Superior temporal gyrus (tissue), 1 donor: ENCODE measurements around the gene TMEM236.
A peak's percentile ranks its signal among the peaks of the same experiment; 100 is the strongest.

ENCODE experiments used
- DNase-seq: peaks from one replicate; pipeline ENCODE4 v3.0.0-alpha.2; 2016; ENCODE audit errors: extremely low spot score

TMEM236 gene

DNA sequence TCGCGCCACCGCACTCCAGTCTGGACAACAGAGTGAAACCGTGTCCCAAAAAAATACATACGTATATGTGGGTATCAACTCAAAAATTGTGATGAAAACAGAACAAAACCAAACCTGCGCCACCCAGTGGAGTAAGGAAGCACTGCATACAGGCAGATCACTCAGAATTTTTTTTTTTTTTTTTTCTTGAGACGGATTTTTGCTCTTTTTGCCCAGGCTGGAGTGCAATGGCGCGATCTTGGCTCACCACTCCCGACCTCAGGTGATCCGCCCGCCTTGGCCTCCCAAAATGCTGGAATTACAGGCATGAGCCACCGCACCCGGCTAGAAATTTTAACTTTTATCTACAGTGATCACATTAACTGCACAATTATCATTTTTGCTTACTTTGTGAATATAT lies 9.1 kb upstream of the TMEM236 start:
- DNase-seq = peak; percentile 68

DNA sequence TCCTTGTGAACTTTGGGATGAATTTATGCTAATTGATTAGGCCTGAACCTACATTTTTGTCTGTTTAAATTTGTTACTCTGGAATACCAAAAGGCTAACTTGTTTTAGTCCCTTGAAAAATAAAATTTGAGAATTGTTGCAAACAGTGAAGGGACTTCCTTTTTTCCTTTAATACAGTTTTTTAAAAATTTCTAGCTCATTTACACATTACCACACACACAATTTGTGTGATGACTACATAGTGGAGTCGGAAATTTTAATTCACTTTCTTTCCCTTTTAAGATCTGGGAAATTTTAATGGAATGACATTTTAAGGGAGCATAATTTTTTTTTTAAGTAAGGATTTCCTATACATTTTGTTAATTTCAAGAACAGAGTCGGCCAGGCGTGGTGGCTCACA lies 8.6 kb upstream of the TMEM236 start:
- no peak for DNase-seq

DNA sequence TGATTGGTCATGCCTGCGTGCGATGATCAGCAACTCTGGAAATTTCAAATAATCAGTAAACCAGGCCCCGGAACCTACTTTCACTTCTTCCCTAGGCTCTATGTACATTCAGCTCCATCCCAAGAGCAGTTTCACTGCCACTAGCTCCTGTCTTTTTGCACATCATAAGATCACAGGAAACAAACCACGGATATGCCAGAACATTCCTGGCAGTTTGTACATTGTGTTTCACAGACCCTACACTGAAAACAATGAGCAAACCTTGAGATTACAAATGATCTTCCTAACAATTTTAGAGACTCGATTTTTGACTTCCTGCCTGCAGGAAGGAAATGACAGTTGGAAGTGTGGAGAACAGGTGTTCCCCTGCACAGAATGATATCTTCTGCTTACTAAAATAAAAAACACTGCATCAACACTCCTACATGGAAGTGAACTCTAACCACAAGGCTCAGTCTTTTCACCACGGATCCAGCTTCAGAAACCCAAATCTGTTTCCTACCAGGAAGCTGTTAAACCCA lies 7.6 kb upstream of the TMEM236 start:
- no peak for DNase-seq

DNA sequence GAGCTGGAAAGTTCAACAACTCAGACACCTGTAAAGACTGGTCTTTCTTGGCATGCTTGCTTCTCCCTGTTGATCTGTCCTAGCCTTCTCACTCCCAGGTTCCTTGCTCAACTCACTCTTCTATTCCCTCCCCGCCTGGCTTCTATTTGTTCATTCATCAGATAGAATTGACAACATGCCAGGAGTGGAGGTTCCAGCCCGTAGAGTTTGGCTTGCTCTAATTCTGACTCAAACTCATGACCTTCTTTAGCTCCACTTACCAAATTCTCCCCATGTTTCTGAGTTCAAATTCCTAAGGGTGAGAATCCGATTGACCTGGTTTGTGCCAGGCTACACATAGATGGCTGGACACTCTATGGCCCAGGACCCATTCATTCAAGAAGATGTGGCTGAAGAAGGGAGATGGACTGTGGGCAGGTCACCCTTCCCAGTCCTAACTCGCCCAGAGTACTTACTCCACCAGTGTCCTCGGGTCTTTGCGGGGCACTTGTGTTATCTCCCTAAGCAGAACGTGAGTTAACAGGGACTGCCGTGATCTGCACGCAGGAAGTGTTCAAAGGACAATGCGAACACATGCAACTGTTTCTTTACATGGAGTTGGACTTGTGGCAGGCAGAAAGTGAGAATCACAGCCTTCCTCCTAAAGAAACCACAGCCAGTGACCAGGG lies 4.0 kb upstream of the TMEM236 start:
- DNase-seq = no peak

DNA sequence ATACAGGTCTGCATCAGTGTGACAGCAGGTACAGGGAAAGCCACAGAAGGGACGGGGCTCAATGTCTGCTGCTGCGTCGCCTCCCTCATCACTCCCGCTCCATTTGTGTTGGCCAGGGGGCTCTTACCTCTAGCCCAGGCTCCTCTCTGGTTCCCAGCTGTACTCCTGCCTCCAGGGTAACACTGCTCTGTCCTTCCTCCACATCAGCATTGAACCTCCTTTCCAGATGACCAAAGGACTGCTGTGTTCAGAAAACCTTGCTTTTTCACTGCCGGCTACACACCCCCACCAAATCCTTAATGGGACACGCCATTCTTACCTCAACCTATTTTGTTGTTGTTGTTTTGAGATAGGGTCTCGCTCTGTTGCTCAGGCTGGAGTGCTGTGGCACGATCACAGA lies 2.1 kb upstream of the TMEM236 start:
- DNase-seq = no peak

DNA sequence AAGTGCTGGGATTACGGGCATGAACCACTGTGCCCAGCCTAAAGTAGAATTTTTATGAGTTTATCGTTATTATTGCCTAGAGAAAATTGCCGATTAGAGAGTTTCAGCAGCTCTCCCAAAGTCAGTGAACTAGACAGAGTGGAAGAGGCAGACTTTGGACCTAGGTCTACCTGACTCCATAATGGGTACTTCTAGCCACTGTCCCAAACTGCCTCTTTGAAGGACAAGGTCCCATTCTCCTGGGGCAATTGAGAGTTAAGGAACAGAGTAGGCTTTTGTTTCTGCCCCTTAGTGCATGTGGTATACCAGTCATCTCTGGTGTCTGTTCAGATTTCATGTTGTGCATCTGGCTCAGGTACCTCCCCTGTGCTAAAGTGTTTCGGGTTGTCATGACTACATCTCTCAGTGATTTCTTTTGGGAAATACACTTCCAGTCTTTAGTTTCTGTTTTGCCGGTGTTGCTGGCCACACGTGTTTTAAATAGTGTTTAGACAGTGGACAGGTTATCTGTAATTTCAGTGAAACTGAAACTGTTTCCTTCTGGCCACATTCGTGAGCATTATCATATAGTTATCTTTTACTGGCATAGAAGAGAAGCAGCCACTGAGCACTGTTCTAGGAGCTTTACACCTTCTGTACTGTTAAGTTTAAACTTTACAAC lies 4.7 kb downstream of the TMEM236 start:
- no peak for DNase-seq

DNA sequence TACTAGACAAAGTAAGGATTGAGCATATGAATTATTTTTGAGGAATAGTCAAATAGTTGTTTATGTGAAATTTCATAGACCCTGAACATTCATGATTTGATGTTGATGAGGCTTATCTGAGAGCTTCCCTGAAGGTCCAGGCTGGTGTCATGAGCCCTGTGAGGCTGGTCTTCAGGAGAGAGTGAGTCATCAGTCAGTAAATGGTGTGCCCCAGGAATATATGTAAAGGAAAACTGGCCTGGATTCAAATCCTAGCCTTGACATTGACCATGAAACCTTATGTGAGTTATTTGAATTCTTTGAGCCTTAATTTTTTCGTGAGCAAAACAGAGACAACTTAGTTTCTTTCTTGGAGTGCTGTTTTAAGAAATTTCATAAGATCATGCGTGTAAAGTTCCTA lies 6.2 kb downstream of the TMEM236 start:
- DNase-seq = no peak

DNA sequence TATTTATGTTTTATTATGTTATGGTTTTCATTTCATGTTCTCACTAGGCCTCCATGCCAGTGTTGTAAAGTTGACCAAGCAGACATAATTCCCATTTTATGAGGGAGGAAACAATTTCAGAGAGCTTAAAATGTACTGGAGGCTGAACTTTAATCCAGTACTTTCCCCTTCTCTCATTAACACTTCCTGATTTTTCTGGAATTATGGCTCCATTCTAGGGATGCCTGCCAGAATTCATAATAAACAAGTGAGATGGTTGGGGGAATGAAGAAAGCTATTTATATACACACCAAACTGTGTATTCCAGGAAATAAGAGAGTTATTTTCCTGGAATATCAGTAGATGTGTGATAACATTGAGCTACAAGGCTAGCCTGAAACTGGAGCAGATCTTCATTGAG lies 6.9 kb downstream of the TMEM236 start:
- DNase-seq = no peak

DNA sequence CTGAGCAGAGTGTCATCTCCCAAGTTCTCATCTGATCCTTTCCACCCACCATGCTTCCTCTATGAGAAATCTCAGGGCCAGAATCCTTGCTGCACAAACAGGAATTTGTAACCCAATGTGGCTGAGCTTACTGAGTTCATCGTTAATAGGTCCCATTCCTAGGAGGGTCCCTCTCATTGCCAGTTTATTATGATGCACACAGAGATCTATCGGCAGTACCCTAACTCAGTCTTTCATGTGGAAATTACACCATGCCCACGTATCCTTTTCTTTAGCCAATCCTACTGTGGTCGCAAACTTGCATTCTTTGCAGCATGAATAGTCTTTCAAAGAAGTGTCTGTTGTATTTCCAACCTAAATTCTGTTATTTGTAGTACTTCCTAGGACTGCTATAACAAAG lies 12.1 kb downstream of the TMEM236 start:
- DNase-seq = no peak

DNA sequence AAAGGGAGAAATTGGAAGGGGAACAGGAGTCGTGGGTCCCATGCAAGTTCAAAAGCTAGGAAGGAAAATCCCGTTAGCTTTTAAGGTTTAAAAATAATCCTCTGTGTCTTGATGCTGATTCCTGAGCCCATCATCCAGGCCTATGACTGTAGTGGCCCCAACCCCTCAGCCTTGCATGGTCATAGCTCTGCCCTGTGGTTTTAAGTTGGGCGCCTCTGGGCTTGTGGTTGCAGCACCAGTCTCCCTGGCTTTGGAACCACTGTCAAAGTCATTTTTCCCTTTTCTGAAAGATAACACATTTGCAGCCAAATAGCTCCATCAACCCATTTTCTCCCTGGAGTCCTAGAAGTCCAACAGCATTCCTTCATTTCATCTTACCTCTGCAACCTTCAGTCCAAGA lies 13.6 kb downstream of the TMEM236 start:
- DNase-seq = no peak

DNA sequence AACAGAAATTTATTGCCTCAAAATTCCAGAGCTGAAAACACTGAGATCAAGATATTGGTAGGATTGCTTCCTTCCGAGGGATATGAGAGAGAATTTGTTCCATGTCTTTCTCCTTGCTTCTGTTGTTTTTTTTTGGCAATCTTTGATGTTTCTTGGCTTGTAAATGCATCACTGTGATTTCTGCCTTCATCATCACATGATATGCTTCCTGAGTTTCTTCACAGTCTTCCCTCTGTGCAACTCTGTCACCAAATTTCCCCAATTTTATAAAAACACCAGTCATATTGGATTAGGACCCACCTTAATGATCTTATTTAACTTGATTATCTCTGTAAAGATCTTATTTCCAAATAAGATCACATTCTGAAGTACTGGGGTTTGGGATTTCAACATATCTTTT lies 14.7 kb downstream of the TMEM236 start:
- no peak for DNase-seq

DNA sequence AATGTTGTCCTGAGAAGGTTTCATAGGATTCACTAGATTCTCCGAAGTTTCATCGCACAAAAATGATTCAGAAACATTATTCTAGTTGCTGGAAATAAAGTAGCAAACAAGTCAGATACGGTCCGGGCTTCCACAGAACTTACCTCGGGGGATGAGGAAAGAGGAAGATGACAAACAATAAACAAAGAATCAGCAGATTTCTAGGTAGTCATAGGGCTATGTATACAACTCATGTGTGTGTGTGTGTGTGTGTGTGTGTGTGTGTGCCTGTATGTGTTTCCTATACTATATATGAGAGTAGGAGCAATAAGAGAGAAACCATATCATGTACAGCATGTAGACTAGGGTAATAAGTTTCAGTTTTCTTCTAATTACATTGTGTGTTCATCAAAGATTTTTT lies 16.5 kb downstream of the TMEM236 start:
- DNase-seq = no peak

DNA sequence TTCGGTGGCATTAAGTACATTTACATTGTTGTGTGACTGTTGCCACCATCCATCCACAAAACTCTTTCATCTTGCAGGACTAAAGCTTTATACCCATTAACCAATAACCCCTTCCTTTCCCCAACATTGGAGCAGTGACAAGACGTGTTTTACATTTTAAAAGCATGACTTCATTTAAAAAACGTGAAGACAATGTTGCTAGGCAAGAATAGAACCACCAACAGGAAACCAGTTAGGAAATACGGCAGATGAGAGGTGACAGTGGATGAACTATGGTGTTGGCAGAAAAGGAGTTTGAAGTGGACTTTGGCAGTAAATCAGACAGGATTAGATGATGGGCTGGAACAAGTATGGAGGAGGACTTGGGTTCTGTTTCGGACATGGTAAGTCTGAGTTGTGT lies 17.0 kb downstream of the TMEM236 start:
- DNase-seq = no peak

DNA sequence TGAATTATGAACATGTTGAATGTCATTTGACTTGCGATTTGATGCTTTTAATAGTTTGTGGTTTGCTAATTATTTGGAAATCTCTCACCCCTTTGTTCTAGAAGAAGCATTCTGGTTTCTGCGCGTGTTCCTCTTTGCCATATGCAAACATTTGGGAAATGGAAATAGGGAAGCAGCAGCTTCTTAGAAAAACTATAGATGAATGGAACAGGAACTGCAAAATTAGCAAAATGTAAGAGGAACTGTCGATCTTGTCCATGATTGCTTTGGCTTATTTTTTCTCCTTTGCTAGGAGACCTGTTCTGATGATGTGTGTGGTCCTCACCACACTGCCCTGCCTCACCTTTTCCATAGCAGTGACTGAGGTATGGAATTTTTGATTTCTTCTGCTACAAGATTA lies 19.0 kb downstream of the TMEM236 start:
- DNase-seq = no peak

DNA sequence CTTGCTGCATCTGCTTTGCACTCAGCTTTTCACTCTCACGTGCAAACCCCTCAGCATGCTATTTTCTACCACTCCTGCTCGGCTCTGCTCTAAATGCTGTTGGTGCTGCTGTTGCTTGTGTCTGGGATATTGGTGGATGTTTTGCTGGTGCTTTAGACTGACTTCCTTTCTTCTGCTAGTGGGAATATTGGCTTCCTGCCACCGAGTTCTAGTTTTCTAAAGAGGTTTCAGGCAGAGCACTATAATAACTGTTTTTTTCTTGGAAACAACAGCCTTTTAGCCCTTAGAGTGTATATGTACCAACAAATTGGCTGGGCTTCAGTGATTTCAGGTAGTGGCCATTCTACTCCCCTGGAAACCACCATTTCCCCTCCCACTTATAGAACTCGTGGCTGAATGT lies 27.8 kb downstream of the TMEM236 start:
- DNase-seq = no peak

DNA sequence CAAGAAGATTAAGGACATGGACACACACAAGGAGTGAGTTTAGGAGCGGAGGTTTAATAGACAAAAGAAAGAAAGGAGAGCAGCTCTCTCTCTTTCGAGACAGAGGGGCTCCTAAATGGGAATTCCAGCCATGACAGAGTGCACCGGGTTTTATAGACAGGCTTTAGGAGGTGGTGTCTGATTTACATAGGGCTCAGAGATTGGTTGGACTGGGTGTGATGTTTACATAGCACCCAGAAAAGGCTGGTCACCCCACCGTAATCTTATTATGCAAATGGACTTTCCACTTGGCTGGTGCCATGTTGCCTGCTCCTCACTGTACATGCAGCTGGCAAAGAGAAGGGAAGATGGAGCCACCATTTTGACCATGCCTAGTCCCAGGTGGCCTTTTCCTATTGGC lies 28.7 kb downstream of the TMEM236 start:
- no peak for DNase-seq

DNA sequence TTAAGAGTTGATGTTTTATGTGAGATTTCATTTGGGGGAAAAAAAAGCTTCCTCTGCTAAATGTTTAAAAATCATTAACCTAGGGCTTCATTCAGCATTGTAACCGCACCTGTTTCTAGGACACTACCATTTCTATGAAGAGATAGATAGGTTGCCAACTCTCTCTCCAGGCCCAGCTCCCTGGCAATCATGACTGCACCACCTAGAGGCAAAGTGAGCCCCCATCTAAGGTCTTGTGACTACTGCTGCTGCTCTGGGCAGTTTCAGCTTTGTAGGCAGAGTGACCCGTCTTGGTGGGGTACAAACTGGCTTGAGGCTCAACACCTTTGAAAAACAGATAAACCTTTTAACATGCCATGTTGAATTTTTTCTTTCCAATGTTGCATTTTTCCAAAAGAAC lies 29.9 kb downstream of the TMEM236 start:
- DNase-seq = no peak

DNA sequence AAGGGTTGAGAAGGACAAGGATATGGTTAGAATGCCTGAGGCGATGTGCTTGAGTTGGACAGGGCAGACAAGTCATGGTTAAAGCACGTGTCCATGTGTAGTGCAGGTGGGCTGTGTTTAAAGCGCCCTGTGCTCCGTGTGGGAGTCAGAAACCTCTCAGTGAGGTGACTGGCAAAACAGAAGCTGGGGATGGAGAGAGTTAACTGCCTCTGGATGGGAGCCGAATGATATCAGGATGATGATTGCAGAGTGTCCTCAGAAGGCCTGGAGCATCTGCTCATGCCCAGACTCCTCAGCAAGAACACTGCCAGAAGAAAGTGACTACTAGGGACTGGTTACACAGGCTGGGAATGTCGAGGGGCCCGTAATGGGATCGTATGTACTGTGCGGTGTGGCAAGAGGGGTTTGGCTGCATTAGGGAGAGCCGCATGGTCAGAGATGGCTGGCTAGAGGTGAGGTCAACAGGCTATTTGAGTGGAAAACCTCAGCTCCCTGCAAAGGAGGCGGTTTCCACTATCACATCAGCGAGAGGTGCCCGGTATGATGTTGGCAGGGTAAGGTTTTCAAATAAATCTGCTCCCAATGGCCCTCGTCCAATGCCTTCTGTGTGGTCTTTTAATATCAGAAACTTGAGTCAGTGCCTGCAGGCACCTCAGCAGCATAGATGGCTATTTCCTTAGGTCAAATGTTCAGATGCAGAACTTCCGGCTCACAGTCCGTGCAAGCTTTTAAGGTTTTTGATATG lies 31.1 kb downstream of the TMEM236 start:
- DNase-seq = no peak

DNA sequence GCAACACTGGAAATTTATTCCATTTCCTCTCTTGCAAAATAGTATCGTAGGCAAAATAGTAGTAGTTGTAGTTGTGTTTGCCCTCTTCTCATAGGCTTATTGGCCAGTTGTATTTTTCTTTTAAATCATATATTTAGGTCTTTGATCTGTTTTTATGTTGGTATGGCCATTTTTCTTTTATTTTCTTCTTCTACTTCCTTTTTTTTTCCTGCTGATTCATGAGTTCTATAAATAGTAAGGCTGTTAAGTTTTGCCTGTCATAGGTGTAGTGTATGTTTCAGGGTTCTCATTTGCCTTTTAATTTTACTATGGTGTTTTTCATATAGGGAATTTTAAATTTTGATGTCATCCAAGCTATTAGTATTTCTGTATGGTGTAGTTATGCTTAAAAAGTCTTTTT lies 31.8 kb downstream of the TMEM236 start:
- DNase-seq = no peak

DNA sequence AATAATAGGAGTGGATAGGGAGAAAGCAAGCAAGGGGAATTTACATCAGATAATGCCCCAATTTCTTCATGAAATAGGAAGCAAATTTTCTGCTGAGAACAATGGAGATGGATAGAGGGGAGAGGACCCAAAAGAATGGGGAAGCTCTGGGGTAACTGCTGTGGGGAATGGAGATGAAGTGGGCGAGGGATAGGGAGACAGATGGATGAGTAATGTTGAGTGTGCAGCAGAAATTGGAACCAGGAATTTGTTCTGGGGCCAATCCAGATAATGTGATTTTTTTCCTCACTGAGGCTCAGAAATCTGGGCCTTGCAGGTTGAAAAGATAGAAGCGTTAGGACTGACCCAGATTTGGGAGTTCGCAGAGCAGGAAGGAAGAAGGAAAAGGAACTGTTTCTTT lies 32.7 kb downstream of the TMEM236 start:
- peak; percentile 39 for DNase-seq

DNA sequence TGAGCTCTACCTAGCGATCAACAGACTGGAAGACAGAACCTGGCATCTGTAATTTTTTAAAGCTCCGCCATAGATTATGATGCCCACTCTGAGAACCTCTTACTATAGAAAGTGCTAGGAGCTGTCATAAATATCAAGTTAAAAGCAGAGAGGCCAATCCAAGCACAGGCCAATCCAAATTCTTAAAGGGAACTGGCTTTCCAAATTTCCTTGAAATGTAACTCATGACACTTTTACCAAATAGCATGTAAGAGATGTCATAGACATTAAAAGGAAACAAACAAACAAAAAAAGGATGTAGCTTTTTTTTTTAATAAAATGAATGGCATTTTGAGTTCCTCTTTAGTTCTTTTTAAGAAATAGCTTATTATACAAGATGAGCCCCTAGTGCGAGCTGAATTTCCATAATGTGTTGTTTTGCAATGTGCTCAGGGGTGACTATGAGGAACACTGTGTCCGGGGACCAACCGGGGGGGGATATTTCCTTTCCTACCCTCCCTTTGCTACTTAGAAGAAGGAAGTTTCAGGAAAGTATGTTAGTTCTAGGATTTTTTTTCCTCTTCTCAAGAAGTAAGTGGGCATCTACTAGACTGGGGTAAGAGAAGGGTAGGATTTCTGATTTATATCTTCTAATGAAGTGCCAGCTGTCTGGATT lies 33.4 kb downstream of the TMEM236 start:
- no peak for DNase-seq
